CD4-positive, alpha-beta T cell (primary cell): ENCODE results near the gene NR1D2. TPM values are rescaled to one million over a fixed set of nuclear protein-coding genes. Genes with fewer than 3 reads are reported as not detected.

Source experiments
- ATAC-seq: fragments of 200-7000 bp; cut with Tn5 transposase; one replicate; pipeline ENCODE4 v1.10.0; 2022; ENCODE audit warnings: mild to moderate bottlenecking; ENCODE audit not compliant: poor library complexity
- CTCF ChIA-PET: fragments of 350-600 bp; sonication (Branson Sonifier 250); formaldehyde crosslinking; loops from one replicate; lab custom pipeline; 2021; ENCODE audit warnings: antibody characterized with exemption, inconsistent platforms; lab: Charles Lee
- POLR2A ChIA-PET: fragments of 350-600 bp; sonication (Branson Sonifier 250); formaldehyde crosslinking; loops from one replicate; lab custom pipeline; 2021; ENCODE audit warnings: antibody characterized with exemption, inconsistent platforms; lab: Charles Lee
- DNase-seq, 14 experiments: peaks; one replicate each; pipeline ENCODE4 v3.0.0-alpha.2; 2013 to 2020; ENCODE audit warnings: mixed read lengths in 2 of 14
- H3K27ac ChIP-seq, 2 donors: one replicate each; pipeline versions ENCODE4 v1.5.1 to v1.7.0; 2013; ENCODE audit warnings: low read length in 2 of 2, low read depth in 1 of 2, mild to moderate bottlenecking in 1 of 2
- H3K27me3 ChIP-seq, 2 experiments: 1 replicate in 1 of 2; 2 replicates in 1 of 2; pipeline versions ENCODE4 v1.6.1 to v1.7.0; 2013; ENCODE audit warnings: low read length in 2 of 2, control low read depth in 1 of 2, mild to moderate bottlenecking in 1 of 2, moderate library complexity in 1 of 2; ENCODE audit not compliant: insufficient read depth in 2 of 2, control insufficient read depth in 1 of 2
- H3K36me3 ChIP-seq: one replicate; pipeline ENCODE4 v1.6.1; 2013; ENCODE audit warnings: low read length, control low read depth; ENCODE audit not compliant: insufficient read depth
- H3K4me1 ChIP-seq: one replicate; pipeline ENCODE4 v1.6.1; 2013; ENCODE audit warnings: low read length, control low read depth; ENCODE audit not compliant: insufficient read depth
- H3K4me3 ChIP-seq: one replicate; pipeline ENCODE4 v1.5.1; 2013; ENCODE audit warnings: mild to moderate bottlenecking, low read length, moderate library complexity
- H3K9me3 ChIP-seq, 2 experiments: 1 replicate in 1 of 2; 2 replicates in 1 of 2; pipeline versions ENCODE4 v1.6.1 to v1.7.0; 2013; ENCODE audit warnings: low read length in 2 of 2, mild to moderate bottlenecking in 2 of 2, control low read depth in 1 of 2, moderate library complexity in 1 of 2; ENCODE audit not compliant: control insufficient read depth in 1 of 2, insufficient read depth in 1 of 2
- H3K27ac Mint-ChIP-seq: one replicate; pipeline ENCODE4 v1.8.0; 2020; ENCODE audit warnings: mixed read lengths
- H3K27me3 Mint-ChIP-seq: one replicate; pipeline ENCODE4 v1.8.0; 2021; ENCODE audit warnings: mixed read lengths
- H3K36me3 Mint-ChIP-seq: one replicate; pipeline ENCODE4 v1.8.0; 2021; ENCODE audit warnings: low read depth, mixed read lengths
- H3K4me1 Mint-ChIP-seq: one replicate; pipeline ENCODE4 v1.8.0; 2021; ENCODE audit warnings: low read depth, mixed read lengths
- H3K4me3 Mint-ChIP-seq: one replicate; pipeline ENCODE4 v1.8.0; 2020; ENCODE audit warnings: mild to moderate bottlenecking, mixed read lengths
- H3K9me3 Mint-ChIP-seq: one replicate; pipeline ENCODE4 v1.8.0; 2020; ENCODE audit warnings: mixed read lengths
- CTCF ChIP-seq: fragments of 200-600 bp; IDR thresholded peaks from one replicate; pipeline ENCODE4 v1.8.0; 2022; ENCODE audit warnings: antibody characterized with exemption, mild to moderate bottlenecking
- intact Hi-C, 2 experiments: fragments of 100-400 bp; cut with DNase I in 1 of 2; cut with micrococcal nuclease in 1 of 2; formaldehyde crosslinking; loops; one replicate each; pipeline versions ENCODE4 v1.15.1 to v1.9.0; 2023 to 2025; cut with DNase I, micrococcal nuclease
- total RNA-seq, 174 experiments: library from RNA in 2 of 174; stranded (reverse) in 2 of 174; gene quantifications; one replicate each; pipeline ENCODE4 v1.2.3 and lab custom pipeline; 2021 to 2026

NR1D2 gene
- total RNA-seq, 2 experiments from 2014 or later, result 111 to 113 TPM

GRCh38 chr3:23981136-23981535 is 36.0 kb downstream of the NR1D2 start:
- Mint-ChIP-seq H3K9me3 (no peaks in the 10 kb centered on the region), H3K36me3 (peaks cover 36% of the 10 kb centered on the region), H3K4me3 (no peak overlapping the region), H3K4me1 (peaks cover 9% of the 10 kb centered on the region), H3K27ac (no peak overlapping the region), H3K27me3 (no peaks in the 10 kb centered on the region)
- no peak overlapping the region for H3K4me3 ChIP-seq
- H3K27me3 ChIP-seq, result no peaks in the 10 kb centered on the region
- ChIA-PET CTCF (no interaction called here), POLR2A (interaction anchor here (0.8 to 2.5 kb wide), 2 partner anchors 23 to 64 kb away, joined by 3 to 6 read pairs; partner anchors contain the start of genes NKIRAS1 and RPL15)
- H3K36me3 ChIP-seq, result peaks cover 25% of the 10 kb centered on the region
- intact Hi-C loops, result no loop called here
- H3K27ac ChIP-seq, result no peak overlapping the region
- ATAC-seq (no peak), DNase-seq (peak in 1 of 14 experiments; percentile 15)
- no peaks in the 10 kb centered on the region for H3K4me1 ChIP-seq
- no peaks in the 10 kb centered on the region for H3K9me3 ChIP-seq
- no peak for TF ChIP-seq CTCF

DNA sequence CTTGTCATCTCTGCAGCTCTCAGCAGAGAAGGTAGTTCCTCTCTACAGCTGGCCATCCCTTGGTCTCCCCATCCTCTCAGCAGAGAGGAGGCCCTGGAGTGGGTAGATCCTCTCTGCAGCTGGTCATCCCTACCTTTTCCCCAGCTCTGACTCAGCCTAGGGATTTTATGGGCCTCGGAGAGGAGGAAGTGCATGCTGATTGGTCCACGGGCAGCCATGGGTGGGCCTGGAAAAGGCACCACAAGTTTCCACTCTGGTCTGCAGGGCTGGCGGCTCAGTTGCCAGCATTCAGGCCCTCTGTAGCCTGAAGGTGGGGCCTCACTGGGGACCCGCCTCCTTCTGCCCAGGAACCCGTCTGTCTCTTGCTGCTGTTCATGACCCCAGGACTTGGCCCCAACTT is 36.9 kb downstream of the NR1D2 start:
- Histone ChIP-seq H3K27ac (no peak overlapping the region), H3K27me3 (no peaks in the 10 kb centered on the region), H3K4me3 (no peak overlapping the region), H3K4me1 (no peaks in the 10 kb centered on the region), H3K9me3 (no peaks in the 10 kb centered on the region), H3K36me3 (peaks cover 19% of the 10 kb centered on the region)
- intact Hi-C loops, result no loop called here
- no peaks in the 10 kb centered on the region for H3K27me3 Mint-ChIP-seq
- CTCF ChIA-PET, result no interaction called here
- no peak overlapping the region for H3K4me3 Mint-ChIP-seq
- ATAC-seq (no peak), DNase-seq (peak in 1 of 14 experiments; percentile 22)
- no peak for TF ChIP-seq CTCF
- H3K4me1 Mint-ChIP-seq, result peaks cover 9% of the 10 kb centered on the region
- no peak overlapping the region for H3K27ac Mint-ChIP-seq
- POLR2A ChIA-PET, result interaction anchor here (2.5 kb wide), 1 partner anchor 65 kb away, joined by 6 read pairs; the partner anchor contains the start of genes NKIRAS1 and RPL15
- peaks cover 31% of the 10 kb centered on the region for H3K36me3 Mint-ChIP-seq
- no peaks in the 10 kb centered on the region for H3K9me3 Mint-ChIP-seq

GRCh38 chr3:23984934-23985333 is 39.8 kb downstream of the NR1D2 start:
- no peak for TF ChIP-seq CTCF
- Histone ChIP-seq H3K4me1 (no peaks in the 10 kb centered on the region), H3K27me3 (no peaks in the 10 kb centered on the region), H3K27ac (no peak overlapping the region), H3K9me3 (no peaks in the 10 kb centered on the region), H3K4me3 (no peak overlapping the region), H3K36me3 (no peaks in the 10 kb centered on the region)
- no peak overlapping the region for H3K27ac Mint-ChIP-seq
- H3K4me3 Mint-ChIP-seq, result no peak overlapping the region
- H3K4me1 Mint-ChIP-seq, result peaks cover 9% of the 10 kb centered on the region
- H3K27me3 Mint-ChIP-seq, result no peaks in the 10 kb centered on the region
- CTCF ChIA-PET, result no interaction called here
- intact Hi-C loops, result no loop called here
- H3K36me3 Mint-ChIP-seq, result peaks cover 9% of the 10 kb centered on the region
- H3K9me3 Mint-ChIP-seq, result no peaks in the 10 kb centered on the region
- ATAC-seq, result no peak
- POLR2A ChIA-PET, result no interaction called here
- no peak for DNase-seq
